ENCODE data around the gene GREM1.

Gene GREM1

DNA sequence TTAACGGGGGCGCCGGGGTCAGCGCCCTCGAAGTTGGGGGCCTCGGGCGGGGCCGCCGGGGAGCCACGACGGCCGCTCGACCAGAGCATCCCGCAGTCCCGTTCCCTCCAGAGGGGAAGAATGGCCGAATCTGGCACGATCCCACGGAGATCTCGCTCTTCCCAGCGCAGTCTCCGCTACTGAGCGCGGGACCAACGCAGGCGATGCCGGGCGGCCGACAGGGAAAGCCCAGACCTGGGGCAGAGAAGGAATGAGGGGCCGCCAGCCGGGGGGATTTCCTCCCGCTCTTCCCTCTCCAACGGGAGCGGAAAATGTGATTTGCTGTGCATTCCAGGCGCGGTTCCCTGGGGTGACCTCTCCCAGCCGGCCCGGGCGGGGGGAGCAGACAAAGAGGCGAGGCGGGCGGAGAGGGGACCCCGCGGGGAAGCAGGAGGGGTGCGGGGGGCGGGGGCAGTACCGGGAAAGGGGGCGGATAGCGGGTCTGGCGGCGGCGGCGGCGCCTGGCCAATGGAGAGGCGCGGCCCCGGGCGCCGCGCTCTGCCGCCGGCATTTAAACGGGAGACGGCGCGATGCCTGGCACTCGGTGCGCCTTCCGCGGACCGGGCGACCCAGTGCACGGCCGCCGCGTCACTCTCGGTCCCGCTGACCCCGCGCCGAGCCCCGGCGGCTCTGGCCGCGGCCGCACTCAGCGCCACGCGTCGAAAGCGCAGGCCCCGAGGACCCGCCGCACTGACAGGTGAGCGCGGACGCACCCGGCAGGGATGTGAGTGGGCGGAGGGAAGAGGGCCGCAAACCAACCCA, at the start of gene GREM1:
Gene GREM1, plus strand, starts transcription at position 579 of the 801 bp plus-strand sequence. CDS start 12,687 bp downstream, outside the sequence.
- no peak for DNase-seq

DNA sequence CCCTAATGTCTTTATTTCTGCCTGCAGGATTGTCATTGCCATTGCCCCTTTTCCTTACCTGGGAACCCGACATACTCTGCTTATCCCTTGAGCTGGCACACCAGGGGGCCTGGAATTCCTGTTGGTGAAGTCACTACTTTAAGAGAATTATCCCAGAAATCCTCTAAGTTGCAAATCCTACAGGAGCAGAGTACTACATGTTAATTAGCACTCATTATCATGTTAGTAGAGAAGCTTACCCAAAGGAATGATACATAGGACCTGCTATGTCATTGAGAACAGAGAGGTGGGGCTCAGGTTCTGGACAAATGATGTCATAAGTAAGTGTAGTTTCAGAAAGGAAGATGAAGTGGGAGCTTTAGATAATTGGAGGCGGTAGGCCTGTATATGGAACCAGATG, 48.9 kb upstream of the GREM1 start:
- no peak for DNase-seq

DNA sequence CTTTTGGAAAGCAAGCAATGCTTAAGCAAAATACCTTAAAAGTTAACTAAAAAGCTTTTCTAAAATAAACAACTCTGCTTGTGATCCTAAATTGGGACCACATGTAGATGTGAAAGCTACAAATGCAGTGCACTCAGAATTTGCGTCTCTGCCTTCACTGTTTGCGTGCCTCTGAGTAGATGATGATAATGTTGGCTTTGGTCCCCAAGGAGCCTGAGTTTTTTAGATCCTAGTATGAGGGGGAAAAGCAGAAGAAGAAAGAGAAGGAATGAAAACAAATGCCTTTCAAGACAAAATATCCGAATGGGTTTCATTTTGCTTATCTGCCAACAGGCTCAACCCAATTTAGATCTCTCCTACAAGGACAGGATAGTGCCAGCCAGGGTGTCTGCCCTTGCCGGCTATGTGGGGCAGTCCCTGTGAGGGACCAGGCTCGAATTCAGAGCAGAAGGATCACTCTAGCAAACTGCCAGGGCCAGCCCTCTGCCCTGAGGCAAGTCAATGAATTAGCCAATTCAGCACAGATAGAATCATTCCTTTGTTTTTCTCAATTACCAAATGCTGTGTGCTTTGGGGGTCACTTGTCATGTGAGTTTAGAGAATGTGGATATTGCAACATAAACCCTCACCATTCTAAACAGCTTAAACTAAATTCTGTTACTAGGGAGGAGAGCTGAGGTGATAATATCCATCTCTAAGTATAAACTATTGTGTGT, 47.8 kb upstream of the GREM1 start:
- no peak for DNase-seq

DNA sequence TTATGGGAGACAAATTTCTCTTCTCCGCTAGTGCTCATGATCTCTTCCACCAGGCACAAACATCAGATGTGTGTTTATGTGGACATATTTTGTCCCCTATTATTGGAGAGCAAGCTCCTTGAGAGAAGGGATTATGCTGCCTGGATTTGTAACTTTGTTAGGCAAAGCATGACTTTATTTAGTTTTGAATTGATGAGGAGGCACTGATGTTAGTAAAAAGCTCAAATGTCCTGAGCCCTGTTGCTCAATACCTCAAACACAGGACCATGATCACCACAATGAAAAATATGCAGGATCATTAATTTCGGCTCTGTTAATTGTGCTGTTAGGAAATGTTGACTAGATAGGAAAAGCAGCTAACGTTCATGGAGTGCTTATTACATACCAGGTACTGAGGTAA, 47.2 kb upstream of the GREM1 start:
- DNase-seq, result no peak

DNA sequence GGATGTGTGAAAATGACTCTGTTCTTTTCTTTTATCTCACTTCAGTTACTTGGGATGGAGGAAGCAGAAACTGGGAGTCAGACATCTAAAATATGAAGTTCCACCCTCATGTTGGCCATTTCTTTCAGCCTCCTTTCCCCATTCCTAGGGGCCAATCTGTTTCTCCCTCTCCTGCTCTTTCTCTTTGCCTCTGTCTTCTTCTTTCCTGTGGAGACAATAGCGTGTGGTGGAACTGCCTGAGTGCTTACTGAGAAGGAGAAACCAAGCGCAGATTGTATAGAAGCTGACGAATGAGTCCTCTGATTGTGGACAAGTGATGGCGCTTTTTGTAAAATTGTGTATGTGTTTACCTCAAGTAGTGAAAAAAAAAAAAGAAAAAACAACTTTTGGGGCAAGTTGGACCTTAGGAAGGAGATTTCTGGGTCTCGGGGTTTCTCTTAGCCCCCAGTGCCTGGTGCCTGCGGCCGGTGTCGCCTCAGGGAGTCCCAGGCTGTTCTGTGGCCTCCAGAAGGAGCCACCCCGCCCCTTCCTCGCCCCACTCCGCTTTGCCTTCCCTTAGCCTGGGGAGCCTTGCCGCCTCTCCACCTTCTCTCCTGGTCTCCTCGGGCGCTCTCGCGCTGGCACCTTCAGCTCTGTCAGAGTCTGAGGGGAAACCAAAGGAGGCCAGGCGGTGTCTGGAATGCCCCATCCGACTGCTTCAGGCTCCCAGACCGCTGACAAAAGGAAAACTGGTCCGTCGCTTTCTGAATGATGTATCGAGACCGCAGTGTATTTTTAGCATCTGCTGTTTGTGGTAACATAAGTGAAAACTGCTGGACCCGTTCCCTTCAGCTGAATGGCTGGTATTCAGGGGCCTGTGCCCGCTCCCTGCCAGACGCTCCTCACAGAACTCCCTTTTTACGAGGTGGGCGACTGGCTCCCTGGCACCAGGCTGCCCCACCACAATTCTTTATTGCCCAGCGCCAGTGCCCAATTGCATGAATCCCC, 46.2 kb upstream of the GREM1 start:
- DNase-seq, result no peak

DNA sequence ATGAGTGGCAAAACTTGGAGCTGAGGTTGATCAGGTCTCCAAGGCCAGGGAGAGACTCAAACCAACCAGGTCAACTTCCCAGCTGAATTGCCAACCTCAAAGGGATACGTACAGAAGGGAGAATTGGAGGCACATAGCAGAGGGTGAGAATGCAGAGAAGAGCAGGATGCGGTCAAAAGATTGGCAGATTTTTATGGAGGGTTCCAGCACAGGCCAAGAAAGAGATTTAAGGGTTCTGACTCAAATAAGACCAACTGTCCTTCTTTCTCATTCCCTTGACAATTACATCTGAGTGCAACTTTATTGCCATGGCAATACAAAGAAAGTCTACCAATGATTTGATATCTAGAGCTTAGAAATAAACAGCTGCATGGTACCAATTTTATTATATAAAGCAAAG, 43.1 kb upstream of the GREM1 start:
- DNase-seq, result no peak

DNA sequence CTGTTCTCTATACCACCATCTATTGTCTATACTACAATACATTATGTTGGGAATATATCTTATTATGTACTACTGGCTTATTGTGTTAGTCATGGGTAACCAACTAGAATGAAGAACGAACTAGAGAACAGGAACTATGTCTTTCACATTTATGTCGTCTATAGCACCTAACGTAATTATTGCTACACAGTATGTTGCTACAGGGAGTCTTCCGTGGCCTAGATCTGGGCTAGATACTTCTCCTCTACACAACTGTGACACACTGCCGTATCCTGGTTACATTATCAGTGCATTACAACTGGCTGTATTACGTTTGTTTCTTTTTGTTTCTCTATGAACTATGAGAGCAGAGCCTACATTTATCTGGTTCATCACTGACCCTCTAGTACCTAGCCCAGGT, 42.3 kb upstream of the GREM1 start:
- DNase-seq, result no peak

DNA sequence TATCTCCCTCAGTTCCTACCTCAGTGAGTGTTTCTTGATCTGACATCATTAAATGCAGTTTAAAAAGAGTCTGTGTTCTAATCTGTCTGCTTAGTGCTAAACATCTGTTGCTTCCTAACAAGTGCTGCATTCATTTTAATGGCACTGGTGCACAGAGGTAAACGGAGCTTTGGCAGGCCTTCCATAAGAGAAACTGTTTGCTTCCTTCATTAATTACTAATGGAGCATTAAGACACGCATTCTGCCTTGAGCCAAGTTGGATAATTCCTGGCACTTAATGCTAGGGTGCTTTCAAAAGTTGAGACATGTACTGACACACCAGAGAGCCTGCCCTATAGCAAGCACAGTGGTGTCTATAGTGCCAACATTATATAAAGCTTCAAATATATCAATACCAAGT, 41.6 kb upstream of the GREM1 start:
- DNase-seq, result no peak

DNA sequence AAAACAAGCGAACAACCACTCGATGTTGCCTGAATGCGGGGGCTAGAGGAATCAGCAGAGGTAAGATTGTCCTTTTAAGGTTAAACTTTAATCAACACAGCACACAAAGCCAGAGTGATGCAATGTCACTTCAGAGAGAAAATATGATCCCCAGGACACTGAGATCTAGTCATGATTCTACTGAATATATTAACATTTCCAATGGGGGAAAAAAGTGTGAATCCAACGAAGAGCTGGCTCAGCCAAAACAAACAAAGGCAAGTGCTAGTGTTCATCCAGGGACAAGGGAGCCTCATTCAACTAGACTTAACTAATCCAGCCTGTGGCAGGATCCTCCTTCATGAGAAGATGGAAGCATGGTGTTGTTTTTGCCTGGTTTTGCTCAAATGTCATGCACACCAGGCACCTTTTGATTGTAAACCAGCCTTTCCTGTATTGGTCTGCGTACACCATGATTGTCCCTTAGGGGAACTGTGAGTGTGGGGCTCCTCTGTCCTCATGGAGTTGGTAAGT, 40.5 kb upstream of the GREM1 start:
- DNase-seq, result no peak

DNA sequence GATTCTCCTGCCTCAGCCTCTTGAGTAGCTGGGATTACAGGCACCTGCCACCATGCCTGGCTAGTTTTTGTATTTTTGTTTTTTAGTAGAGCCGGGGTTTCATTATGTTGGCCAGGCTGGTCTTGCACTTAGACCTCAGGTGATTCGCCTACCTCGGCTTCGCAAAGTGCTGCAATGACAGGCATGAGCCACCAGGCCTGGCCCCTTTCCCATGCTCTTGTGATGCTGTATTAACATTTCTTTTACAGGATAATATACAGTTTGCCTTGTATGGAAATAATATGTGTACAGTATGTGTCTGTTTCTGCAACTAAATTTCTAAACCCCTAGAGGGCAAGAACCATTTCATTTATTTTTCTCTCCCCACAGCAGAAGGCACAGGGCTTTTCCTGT, 38.5 kb upstream of the GREM1 start:
- no peak for DNase-seq

DNA sequence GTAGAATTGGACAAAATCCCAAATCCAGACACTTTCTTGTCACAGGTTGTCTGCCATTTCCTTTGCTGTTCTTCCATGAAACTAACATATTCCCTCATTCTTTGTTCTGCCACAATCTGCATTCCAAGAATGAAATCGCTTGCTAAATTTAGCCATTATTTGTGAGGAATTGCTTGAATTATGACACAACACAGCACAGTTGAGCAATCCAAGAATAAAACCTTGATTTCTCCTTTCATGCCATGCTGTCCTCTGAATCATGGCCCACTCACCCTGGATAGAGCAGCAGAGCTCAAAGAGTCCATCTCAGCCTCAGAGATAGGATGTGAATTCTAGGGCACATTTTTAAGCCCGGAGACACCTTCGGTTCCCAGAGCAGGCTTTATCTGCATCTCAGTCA, 35.2 kb upstream of the GREM1 start:
- DNase-seq, result no peak

DNA sequence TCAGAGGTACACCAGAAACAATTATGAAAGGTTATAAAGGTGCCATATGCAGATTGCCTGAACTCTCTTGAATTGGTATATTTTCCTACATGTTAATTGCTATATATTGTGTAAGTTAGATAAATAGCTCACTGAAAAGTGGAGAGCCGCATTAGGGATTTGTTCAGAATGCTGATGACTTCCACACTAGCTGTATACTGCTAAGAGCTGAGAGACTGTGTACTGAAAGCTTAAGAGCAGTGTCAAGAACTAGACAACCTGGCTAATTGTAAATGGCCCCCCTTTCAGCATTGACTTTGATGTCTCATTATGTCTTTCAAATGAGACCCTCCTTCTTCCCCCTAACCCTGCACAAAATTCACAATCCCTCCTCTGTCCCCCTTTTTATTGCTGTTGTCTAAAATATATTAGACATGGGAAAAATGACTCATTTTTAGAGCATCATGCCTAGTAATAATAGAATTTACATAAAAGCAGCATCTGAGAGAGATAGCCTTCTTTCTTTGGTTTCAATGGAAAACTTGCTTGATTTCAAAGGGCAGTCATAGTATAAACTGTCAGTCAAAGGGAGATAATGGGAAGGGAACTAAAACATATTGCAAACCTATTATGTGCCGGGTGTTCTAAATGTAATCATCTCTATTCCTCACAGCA, 34.7 kb upstream of the GREM1 start:
- DNase-seq, result no peak

DNA sequence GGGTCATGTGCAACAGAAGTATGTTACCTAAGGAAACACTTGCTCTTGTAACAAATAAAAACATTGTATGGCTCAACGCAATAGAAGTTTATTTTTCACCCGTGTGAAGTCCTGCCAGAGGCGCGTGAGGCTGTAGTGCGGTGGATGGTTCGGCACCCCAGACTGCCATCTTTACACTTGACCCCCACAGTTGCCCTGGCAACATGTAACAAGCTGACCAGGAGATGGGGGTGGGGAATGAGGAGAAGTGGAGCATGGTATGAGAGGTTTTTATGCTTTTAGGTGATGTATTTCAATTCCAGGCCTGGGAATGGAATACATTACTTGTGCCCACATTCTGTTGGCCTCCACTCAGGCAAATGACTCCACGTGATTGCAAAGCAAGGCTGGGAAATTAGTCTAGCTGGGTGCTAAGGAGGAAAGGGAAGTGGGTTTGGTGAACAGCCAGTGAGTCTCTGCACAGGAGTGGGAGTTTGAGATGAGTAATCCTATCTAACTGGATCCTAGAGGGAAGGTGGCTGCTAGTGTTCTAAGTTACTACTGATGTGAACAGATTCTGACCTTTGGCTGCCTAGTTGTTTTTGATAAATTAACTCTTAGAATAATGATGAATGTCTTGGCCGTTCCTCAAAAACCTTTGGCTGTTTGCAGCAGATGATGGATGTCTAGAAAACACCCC, 33.8 kb upstream of the GREM1 start:
- no peak for DNase-seq

DNA sequence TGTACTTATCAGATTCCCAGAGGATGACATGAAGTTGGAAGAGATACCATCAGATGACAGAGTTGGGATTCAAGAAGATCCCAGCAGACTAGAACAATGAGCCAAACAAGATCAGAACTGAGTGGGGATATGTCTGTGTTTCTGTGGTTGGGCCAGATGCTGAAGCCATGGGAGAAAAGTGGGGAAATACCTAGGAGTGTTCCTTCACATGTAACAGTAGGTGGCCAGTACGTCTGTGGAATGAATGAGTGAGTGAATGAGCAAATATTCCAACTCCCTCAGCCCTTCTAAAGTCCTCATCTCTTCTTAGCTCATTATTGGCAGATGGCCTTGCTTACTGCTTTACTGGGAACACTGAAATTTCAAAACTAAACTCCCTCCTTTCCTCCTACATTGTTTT, 32.2 kb upstream of the GREM1 start:
- DNase-seq, result no peak

DNA sequence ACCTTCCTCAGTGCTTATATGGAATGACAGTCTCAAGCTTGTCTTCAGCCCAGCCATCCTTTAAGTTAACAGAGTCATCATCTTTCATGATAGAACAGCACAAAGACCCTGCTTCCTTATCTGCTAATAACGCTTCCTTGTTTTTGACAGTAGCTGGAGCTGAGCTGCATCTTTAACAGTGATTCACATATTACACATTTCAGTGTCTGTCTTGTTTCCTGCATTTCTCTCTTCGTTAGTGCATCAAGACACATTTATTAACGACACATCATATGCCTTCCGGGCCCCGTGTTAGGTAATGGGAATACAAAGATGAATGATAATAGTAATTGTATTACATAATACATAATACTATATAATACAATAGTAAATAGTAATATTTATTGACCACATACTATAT, 30.2 kb upstream of the GREM1 start:
- DNase-seq, result no peak

DNA sequence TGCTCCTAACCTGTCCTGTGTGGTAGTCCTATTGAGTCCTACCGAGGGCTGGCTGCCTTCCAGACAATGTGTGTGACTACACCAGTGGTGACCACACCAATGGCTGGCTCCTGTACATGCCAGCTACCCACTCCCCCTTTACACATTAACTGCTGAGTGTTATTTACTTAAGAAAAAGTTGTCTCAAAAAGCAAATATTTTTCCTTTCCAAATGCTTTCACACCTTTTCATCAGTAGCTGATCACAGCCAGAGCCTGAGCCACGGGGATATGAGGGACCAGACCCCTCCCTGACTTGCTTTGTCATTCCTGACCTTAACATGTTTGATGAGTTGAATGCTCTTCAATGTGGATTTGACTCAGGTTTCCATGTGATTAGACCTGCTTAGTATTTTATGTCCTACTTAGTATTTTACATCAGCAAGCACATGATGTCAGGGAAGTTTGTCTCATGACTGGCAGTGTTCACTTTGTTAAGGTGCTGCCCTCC, 29.6 kb upstream of the GREM1 start:
- no peak for DNase-seq

DNA sequence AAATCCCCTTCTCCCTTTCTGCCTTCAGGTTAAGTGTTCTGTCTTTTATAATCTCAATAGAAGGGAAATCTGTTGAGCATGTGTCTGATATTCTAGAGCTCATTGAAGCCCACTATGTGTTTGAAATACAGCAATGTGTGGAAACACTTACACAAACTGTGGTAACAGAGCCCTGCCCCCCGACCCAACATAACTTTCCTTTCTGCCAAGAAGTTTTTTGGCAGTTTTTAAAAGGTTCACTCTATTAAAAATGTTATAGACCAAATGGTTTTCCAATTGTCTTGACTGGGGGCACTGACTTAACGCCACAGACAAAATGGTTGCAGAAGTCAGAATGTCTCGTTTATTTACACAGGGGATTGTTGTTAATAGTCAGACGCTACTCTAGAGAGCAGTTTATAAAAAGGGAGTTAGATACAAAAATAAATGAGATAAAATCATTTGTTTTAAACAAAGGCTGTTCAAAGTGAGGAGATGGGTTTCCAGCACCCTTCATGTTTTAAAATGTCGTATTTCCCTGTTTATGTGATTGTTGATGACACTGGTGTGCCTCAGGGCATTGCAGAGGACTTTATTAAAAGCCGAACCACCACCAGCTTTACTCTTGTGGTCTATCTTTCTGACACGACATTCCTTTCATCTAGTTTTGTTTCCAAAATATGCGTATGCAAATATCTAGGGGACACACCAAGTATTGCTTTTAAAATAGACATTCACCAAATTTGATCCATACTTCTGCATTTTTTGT, 26.7 kb upstream of the GREM1 start:
- no peak for DNase-seq

DNA sequence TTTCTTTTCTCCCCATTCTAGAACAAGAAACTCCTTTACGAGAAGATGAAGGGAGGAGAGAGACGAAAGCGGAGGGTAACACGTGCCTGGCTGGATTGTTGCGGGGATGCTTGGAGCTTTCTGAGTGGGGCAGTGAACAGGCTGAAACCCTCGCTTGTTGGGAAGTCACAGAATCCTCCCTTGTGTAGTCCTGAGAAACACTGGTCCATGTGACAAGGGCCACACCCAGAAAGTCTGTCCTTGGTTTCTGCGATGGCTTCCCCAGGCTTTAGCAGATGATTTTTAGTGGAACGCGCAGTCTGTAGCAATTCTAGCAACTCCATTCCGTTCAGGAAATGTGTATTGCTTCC, 26.1 kb upstream of the GREM1 start:
- DNase-seq, result no peak

DNA sequence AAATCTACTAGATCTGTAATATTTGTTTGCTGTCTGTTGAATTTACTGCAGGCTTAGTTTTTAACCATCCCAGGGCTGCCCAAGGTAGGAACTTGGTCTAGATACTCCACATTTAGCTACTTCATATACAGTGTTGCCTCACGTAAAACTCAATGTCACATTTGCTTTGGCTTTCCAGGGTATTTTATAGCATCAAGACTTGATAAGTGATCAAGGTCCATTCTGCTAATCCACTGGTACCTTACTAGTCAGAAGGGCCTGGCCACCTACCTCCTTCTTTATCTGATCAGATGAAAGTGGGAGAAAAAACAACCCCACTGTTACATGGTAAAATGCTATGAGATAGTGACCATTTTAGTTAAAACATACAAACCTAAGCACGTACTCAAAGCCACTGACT, 25.5 kb upstream of the GREM1 start:
- no peak for DNase-seq

DNA sequence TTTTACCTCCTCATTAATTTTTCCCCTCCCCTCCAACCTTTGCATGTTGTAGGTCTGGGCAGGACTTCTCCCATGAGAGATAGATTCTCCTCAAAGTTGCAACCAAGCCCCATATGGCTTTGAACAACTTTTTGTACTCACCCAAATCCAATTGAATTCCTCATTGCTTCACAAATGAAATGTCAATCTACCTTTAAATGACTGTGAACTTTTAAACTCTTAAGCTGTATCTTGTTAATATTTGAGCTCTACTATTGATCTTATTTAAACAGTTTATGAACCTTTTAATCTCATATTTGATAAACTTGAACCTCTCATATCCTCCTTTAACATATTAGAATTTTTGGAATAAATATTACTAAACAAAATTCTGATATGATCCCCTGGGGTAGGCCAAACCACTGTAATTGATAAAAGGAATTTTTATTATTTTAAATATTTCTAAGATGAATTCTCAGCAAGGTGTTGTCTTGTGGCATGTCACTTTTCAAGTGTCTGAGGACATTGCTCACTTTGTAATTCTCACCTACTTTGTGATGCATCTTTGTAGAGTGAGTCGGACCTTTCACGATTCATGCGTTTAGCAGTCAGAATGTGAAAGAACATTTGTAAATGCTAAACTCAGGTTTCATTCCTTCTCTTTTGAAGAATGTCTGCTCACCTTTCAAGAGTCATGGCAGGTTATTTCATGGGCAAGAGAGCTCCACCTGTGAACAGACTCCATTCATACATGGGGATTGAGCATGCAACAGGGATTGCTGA, 23.4 kb upstream of the GREM1 start:
- no peak for DNase-seq
